RPMI7951 (cell line): Measurements from ENCODE around the gene TFEB. TPM values are rescaled to one million over a fixed set of nuclear protein-coding genes. Genes with fewer than 3 reads are reported as not detected.
A peak's percentile ranks its signal among the peaks of the same experiment; 100 is the strongest.

Experiments
- DNase-seq: peaks from one replicate; pipeline ENCODE4 v3.0.0-alpha.2; 2012; ENCODE audit warnings: low read depth
- total RNA-seq: library from RNA; depleted of rRNA; stranded (reverse); fragments of >200 nt; shearing (Covaris generic); gene quantifications from 2 replicates; pipeline ENCODE4 v1.2.3, GENCODE V29; 2014; rRNA removed

Gene TFEB
- total RNA-seq, 1 experiment from 2014 or later = 11.8 TPM

DNA sequence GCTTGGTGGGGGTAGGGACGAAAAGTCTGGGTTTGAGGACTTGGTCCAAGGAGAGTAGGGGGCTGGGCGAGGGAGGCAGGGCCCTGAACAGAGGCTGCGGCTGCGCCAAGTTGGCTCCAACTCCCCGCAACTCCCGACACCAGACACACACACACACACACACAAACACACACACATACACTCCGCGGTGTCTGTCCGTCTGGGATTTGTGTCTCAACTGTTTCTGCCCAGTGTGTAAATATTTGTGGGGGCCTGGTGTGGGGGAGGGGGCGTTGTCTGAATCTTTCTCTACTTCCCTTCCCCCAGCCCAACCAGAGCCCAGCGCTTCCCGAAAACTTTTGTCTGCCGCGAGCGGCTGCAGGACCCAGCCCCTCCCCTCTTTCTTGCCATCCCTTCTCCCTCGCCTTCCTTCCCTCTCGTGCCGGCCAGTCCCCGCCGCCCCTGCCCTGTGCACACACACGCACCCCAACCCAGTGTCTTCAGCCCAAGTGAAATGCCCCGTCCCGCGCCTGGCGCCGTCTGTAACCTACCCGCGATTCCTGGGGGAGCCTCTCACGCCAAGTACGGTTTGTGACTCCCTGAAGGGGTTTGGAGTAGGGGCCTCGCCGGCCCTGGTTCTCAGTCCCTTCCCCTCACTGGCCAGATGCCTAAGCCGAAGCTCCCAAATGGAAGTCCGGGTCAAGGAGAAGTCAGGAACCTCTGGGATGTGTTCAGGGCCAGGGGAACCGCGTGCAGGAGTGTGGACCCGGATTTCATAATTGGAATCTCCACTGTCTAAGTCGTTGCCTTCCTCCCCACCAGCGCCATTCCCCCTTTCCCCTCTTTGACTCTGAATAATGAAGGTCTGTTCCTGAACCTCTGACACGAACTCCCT is 96.2 kb downstream of the TFEB start:
- DNase-seq = peak; percentile 19

DNA sequence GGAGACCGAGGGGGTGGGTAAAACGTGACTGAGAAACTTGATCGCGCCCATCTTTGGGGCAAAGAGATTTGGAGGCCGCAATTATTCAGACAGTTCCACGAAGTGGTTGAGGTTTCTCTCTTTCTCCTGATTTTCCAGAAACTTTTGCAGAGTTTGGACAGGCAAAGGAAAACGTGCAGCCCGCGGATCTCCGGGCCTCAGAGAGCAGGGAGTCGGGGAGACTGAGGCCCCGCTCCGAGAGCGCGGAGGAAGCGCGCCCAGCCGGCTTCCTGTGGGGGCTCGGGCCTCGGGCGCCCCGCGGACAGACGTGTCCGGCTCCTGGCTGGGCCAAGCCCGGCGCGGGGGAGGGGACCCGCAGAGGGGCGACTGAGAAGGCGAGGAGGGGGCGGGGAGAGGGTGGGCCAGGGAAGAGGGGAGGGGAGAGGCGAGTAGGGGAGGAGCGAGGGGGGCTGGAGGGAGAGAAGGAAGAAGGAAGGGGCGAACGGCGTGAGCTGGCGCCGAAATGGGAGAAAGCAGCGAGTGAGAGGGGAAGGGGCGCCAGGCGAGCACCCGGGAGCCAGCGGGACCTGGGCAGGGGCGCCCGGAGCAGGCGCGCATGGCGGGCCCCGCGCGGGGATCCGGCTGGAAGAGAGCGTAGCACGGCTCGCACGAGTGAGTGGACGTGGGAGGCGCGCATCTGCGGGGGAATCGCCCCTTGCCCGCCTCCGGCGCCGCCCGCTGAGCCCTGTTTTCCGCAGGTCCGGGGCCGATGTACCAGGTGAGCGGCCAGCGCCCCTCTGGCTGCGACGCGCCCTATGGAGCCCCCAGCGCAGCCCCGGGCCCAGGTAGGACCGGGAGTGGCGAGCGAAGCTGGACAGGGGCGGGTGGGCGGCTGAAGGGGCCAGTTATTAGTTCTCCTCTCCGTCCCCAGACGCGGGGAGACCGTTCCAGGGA is 97.1 kb downstream of the TFEB start, which contains the start of gene MDFI:
MDFI (plus strand) TSS at position 467 of the 933 bp plus-strand sequence; CDS start at position 749, 282 bp downstream.
- DNase-seq = no peak

DNA sequence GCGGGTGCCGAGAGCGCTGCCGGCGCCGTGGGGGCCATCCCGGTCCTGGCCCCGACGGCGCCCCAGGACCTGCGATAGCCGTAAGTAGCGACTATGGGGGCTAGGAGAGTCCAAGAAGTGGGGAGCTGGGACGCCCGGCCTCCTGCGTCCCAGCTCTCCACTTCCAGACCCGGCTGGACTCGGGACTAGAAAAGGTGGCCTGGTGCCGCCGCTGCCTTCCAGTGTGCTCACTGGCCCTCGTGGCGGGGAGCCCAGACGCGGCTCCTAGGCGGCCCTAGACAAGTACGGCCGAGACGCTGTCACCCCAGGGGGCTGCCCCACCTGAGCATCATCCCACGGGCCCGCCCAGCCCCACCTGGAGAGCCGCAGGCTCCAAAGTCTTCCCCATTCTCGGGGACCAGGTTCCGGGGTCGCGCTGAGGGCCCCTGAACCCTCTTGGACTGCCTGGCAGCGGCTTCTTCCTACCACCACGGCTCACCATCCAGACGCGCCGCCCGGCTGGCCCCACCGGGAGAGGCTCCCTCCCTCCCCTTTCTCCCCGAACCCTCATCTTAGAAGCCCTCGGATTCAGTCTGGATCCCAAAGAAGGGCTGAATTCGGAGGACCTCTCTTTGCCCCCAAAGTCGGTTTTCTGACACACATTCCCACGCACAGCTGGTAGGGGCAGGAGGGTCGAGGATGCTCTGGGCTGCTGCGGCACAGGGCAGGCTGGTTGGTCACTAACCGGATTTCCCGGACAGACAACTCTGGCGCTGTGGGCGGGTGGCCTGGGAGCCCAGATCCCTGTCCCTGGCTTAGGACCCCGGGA is 98.0 kb downstream of the TFEB start:
- DNase-seq = no peak

DNA sequence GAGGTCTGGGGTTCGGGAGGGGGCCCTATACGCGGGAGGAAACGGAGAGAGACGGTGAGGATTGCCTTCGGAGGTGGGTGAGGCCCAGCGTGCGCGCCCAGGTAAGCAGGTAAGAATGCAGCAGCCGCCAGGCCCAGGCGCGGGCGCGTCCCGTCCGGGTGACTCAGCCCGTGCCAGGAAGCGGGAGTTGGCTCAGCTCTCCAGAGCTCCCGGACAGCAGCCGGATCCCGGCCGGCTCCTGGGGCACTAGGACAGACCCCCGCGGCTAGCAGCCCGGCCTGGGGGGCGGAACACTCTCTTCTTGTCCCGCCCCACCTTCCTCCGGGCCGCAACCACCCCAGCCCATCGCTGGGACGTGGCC is 98.6 kb downstream of the TFEB start:
- DNase-seq = no peak

DNA sequence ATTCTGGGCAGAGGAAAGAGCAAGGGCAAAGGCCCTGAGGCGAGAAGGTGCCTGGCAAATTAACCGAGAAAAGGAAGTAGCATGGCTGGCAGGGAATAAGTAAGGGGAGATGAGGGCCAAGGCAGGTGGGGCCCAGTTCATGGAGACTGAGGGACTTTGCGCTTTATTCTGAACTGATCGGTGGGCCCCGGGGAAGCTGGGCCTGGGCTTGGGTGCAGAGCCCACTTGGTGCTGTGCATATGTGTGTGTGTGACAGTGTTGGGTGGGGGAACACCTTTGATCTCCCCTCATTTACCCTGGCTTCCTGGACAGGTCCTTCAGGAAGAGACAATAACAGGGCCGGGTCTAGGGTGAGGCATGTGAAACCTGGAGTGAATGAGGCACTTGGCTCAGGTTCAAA is 100.0 kb downstream of the TFEB start:
- DNase-seq = no peak

DNA sequence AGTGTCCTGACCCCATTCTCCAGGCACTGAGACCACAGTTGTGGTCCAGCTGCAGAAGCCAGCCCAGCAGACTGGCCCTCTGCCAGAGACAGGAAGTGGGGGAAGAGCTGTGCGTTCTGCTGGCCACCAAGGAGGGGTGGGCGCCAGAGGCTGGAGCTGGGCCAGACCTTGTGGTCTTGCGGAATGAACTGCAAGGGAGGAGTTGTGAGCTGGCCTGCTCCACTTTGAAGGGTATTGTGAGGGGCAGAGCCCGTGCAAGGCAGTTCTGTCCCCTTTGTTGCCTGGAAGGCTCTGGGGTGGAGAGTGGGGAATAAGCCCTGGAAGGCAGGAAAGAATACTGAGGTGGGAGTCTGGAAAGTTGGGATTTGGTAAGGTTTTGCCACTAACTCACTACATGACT is 100.8 kb downstream of the TFEB start:
- peak; percentile 58 for DNase-seq

Other genes with a start within 250 kb of the TFEB start
- gene FOXP4, start 189.2 kb downstream of the TFEB start, total RNA-seq = 3.1 and 4.7 TPM in 2 replicates
- gene MDFI, start 97.1 kb downstream of the TFEB start, total RNA-seq = 2.6 and 5.0 TPM in 2 replicates
- gene PGC, start 11.8 kb upstream of the TFEB start, total RNA-seq = not detected in 2 replicates
- gene FRS3, start 44.3 kb upstream of the TFEB start, total RNA-seq = 1.2 and 2.3 TPM in 2 replicates
- gene PRICKLE4, start 45.2 kb upstream of the TFEB start, total RNA-seq = 0.12 and 0.88 TPM in 2 replicates
- 228 and 261 TPM in 2 replicates for gene TOMM6, start 52.1 kb upstream of the TFEB start, total RNA-seq
- gene USP49, start 159.8 kb upstream of the TFEB start, total RNA-seq = 0.60 and 1.3 TPM in 2 replicates
- gene MED20, start 185.5 kb upstream of the TFEB start, total RNA-seq = 22.7 and 24.2 TPM in 2 replicates
- 17.6 and 22.3 TPM in 2 replicates for gene BYSL, start 185.9 kb upstream of the TFEB start, total RNA-seq
- 36.5 and 47.7 TPM in 2 replicates for gene CCND3, start 206.2 kb upstream of the TFEB start, total RNA-seq